GM04503 (cell line): ENCODE measurements around the gene PPP5C.
"Not testable (repeated sequence)": the region's sequence is repeated elsewhere in the genome, so short reads cannot be mapped to it uniquely, and the experiment has no call there.

ENCODE experiments used
- DNase-seq: peaks from one replicate; pipeline ENCODE4 v3.0.0-alpha.2; 2012; ENCODE audit warnings: low read depth

The PPP5C gene

DNA sequence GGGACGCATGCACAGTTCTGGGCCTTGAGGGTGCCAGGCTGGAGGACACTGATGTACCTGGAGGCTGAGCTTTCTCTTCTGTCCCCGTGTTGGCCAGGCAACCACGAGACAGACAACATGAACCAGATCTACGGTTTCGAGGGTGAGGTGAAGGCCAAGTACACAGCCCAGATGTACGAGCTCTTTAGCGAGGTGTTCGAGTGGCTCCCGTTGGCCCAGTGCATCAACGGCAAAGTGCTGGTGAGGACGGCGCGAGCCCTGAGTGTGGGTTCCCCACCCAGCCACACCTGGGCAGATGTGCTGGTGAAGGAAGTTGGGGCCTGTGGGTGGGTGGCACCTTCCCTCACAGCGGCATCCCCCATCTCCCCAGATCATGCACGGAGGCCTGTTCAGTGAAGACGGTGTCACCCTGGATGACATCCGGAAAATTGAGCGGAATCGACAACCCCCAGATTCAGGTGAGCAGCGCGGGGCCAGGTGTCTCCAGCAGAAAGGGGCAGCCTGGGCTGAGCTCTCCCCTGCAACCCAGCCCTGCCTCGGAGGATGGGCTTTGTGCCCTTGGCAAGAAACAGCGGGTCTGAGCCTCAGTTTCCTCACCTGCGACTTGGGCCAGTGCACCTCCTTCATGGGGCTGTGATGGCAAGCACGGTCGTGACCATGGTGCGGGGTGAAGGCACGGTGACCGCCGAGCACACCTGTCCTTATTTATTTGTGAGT, 40.3 kb downstream of the PPP5C start:
- DNase-seq, result no peak

DNA sequence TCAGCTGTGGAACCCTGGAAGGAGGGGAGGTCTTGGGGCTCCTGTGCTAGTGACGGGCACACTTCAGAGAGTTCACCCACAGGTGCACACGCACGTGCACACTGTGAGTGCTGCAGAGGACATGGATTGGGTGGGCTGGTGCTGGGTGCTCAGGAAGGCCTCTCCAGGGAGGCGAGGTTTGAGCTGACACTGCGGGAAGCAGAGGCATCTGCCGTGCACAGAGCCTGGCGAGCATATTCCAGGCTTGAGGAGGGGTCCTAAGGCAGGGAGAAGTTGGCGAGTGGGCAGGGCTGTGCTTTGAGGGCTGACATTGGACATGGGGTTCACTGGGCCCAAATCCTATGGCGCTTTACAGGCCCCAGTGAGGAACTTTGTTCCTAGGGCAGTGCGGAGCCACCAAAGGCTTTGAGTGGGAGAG, 40.8 kb downstream of the PPP5C start:
- no peak for DNase-seq

DNA sequence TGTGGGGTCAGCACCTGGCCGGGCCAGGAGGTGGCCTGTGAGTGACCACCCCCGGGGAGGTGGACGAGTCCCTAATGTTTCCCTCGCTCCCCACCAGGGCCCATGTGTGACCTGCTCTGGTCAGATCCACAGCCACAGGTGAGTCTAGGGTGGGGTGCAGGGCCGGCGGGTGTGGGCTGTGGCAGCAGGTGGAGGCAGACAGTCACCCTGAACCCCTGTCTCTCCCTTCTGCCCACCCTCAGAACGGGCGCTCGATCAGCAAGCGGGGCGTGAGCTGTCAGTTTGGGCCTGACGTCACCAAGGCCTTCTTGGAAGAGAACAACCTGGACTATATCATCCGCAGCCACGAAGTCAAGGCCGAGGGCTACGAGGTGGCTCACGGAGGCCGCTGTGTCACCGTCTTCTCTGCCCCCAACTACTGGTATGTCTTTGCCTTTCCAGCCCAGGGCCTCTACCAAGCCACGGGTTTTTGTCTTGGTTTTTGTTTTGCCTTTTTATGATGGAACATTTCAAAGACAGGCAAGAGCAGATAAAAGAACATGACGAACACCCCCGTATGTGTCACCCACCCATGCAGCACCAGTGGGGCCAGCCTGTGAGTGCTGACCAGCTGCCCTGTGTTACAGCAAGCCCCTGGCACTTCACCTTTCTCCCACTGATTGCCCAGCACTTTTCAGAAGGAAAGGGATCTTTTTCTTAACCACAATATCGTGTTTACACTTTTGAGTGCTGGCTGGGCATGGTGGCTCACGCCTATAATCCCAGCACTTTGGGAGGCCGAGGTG, 41.6 kb downstream of the PPP5C start:
- no peak for DNase-seq

DNA sequence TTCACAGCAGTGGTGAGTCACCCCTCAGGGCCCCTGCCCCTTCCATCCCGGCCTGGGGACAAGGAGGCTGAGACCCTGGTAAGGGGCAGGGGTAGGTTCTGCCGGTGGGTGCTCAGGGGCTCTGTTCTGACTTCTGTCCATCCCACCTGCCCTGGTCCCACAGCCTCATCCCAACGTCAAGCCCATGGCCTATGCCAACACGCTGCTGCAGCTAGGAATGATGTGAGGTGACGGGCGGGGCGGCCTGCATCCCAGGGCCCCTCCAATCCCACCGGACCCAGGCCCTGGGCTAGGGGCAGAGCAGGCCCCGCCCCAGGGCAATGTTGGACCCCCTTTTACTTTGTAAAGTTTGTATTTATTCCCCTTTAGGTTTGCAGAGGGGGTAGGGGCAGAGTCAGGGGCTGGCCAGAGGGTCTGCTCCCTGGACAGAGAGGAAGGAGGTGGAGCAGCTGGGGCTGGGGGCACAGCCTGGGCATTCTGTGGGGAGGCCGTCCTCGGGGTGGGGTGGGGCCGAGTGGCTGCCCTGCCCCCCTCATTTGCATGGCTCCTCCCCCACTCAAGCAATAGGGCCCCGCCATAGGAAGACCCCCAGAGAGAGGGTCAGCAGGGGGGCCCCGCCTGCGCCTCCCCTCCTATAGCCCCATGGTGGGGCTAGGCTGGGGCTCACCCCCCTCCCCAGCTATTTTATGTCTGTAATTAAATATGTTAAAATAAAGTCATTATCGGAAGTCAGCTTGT, 43.4 kb downstream of the PPP5C start:
- DNase-seq, result no peak

DNA sequence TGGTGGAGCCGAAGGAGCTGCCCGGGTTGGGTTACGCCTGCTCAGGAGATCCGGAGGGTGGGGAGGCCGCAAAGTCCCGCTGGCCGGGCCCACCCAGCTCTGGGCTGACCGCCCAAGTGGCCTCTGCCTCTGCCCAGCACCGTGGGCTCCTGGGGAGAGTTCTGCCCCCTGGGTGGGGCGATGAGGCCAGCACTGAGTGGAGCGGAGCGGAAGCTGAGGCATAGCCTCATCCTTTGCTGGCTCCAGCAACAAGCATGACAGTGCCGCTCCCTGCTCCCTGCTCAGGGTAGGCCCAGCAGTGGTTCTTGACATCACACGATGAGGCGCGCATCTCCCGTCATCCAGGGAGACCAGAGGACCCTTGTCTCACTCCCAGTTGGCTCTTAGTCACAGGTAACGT, 44.0 kb downstream of the PPP5C start:
- no peak for DNase-seq

DNA sequence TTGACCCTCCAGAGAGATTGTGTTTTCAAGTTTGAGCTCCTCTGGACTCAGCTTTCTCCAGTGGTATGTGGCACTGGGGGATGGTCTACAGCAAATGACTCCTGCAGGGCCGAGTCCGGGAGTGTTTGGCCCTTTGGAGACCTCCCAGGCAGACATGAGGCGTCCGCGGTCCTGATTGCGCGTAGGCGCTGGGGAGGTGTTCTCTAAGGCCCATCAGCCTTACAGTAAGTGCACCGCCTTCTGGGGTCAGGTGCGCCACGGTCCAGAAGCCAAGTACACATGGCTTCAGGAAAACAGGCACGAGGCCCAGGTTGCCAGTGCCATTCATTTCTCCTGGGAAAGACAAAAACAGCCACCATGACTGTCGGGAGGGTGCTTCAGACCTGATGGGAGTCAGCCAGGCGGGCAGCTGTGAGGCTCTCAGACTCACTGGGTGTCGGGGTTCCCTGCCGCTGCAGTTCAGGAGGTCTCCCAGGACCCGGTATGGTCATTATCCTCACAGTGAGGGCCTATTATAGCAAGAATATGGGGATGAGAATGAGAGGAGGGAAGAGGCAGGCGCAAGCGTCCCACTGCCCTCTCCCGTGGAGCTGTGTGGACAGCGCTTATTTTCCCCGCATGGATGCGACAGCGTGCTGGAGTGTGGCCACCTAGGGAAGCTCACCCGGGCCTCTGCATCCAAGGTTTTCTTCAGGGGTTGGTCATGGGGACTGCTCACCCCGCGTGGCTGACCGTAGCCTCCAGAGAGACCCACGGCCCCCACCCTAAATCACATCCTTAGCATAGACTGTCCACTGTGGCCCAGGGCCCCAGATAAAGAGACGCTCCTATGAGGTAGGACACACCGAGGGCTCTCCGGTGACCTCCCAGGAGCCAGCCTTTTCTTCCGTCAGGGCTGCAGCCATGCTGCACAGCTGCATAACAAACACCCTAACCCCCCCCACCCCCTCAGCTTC, 44.7 kb downstream of the PPP5C start:
- no peak for DNase-seq

DNA sequence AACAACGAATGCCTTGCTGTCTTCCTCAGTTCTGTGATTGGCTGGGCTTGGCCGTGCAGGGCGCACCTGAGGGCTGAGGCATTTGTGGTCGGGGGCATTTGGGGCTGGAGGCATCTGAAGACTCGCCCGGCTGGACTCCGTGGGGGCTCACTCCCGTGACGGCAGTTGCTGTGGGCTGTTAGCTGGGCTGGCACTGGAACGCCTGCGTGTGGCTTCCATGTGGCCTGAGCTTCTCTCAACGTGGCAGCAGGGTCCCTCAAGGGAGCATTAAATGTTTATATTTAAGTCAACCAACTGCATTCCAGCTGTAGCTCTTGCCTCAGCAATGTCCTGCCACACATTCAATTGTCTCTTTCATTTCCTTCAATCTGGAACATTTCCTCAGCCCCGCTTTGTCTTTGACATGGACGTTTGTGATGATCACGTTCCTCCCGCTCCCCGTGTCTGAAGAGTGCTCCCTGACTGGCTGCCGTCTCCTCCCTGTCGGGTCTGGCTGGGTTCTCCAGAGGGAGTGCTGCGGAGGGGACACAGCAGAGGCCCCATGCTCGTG, 45.4 kb downstream of the PPP5C start:
- DNase-seq, result peak; percentile 49

DNA sequence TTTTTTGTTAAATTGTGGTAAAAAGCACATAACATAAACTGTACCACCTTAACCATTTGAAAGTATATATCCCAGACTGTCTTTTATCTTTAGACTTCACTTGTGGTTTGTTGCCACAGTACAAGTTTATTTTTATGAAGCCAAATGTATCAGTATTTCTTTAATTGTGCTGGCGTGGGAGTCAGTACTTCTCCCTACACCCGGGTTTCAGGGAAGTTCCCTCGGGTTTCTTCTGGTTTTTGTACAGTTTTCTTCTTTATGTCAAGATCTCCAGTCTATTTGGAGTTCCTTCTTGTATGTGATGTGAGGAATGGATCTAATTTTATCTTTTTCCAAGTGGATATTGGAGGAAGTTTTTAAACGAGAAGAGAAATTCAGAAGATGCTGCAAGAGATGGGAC, 46.0 kb downstream of the PPP5C start:
- no peak for DNase-seq

DNA sequence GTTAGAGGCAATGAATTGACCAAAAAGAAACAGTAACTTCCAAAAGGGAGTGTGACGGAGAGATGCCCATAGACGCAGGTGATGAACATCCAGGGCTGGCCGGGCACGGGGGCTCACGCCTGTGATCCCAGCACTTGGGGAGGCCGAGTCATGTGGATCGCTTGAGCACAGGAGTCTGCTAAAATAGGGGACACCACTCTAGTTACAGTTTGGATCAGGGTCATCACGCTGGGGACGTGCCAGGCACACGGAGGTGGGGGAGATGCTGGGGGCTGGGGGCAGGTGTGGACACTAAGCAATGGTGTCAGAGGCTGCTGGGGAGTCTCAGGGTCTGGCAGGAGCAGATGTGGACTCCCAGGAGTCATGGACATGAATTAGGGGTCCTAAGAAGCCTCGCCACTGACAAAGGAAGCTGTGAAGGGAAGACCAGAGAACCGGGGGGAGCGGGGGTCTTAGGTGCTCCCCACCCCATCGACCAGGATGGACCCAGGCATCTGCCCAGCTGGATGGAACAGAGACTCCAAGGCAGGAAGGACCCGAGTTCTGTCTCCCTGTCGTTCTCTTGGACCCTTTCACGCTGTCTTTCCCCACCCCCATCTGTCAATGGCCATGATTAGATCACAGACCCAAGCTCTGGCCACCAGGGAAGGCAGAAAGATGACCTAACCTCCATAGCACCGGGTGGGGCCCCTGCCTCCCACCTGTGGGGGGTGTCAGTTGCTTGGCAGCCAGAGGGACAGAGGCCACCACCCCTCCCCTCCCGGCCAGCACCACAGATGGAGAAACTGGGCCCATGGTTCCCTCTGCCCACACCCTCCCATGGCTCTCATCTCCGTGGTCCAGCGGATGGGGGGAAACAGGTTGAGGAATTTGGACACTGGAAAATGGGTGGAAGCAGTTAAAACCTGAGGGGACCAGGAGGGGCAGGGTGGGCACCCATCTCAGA, 46.8 kb downstream of the PPP5C start:
- DNase-seq, result no peak

DNA sequence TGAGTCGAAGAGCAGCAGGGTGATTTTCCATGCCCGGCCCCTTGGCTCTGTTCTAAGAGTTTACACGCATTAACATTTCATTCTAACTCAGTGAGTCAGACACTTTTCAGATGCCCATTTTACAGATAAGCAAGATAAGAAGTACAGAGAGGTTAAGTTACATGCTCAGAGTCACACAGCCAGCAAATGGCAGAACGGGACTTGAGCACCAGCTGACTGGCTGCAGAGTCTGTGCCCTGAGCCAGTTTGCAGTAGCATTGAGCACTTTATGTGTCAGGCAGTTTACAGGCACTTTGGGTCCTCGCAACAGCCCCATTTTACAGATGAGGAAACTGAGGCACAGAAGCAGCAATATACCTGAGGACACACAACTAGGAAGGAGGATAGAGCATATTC, 47.5 kb downstream of the PPP5C start:
- no peak for DNase-seq

DNA sequence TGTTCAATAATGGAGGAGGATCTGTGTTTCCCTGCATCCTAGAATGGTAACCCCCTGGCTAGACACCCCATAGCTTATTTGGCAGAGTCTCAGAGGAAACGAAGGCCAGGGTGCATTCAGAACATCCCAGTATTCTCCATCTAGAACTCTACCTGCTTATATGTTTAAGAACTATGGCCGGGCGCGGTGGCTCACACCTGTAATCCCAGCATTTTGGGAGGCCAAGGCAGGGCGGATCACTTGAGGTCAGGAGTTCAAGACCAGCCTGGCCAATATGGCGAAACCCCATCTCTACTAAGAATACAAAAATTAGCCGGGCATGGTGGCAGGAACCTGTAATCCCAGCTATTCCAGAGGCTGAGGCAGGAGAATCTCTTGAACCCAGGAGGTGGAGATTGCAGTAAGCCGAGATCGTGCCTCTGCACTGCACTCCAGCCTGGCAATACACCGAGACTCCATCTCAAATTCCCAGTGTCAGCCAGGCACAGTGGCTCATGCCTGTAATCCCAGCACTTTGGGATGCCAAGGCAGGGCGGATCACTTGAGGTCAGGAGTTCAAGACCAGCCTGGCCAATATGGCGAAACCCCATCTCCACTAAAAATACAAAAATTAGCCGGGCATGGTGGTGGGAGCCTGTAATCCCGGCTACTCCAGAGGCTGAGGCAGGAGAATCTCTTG, 51.1 kb downstream of the PPP5C start:
- DNase-seq, result not testable (repeated sequence)

DNA sequence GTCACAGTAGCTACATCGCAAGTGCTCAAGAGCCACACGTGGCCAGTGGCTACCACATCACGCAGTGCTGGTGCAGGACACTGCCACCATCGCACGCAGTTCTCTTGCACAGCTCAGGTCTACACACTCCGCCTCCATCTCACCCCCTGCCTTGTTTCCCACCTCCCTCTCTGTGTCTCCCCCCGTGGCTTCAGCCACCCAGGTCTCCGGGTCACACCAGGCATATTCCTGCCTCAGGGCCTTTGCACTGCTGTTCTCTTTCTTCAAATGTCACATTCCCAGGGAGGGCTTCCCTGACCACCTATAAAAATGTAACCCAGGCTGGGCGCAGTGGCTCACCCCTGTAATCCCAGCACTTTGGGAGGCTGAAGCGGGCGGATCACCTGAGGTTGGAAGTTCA, 55.8 kb downstream of the PPP5C start:
- no peak for DNase-seq

DNA sequence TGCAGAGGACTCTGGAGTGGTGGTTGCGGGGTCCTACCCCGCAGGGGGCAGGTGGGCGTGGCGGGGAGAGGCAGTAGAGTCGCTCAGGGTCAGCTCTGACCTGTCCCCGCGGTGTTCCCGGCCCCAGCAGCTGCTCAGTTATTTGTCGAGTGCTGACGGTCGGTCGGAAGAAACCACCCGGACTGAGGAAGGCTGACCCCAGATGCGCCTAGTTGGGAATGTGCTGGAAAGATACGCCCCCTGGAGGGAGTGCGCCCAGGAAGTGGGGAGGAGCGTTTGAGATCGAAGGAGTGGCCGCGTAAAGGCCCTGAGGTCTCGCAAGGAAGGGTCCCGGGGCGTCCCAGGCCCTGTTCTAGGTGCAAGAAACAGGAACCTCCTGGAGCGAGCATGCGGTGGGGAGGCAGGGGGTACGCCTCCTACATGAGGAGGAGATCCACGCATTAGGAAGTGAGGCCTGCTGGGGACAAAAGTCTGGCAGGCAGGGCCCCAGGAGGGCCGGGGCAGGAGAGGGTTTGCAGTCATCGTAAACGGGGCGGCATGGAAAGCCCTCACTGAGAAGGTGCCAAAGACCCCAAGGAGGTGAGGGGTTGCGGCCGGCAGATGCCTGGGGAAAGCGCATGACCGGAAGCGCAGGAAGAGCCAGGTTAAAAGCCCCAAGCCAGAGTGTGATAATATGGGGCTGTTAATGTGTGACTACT, 57.3 kb downstream of the PPP5C start:
- no peak for DNase-seq

DNA sequence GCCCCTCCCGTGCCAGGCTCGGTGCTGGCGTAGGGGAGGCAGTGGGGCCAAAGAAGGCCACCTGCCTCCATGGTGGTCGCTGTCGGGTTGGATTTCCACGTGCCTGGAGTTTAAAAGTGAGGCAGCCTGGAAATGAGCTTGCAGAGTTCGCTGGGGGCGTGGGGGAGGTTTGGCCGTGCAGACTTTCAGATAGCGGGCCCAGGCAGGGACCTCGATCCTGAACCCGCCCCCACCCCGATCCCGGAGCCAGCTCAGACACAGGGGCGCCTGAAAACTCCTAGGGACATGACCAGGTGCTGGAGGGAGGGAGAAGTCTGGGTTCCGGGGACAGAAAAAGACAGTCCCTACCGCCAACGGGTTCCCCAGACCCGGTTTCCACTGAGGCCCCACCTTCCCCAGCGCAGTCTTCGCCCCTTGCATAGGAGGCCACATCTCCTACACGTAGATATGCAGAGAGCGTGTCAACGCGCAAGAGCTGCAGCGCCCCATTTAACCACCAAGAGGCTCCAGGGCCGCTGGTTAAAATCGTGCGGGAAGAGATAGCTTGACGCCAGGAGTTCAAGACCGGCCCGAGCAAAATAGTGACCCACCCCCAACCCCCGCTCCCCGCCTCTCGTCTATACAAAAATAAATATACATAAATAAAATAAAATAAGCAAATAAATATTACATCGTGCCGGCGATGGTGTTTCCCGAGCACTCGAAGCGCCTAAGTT, 58.0 kb downstream of the PPP5C start:
- DNase-seq, result no peak

DNA sequence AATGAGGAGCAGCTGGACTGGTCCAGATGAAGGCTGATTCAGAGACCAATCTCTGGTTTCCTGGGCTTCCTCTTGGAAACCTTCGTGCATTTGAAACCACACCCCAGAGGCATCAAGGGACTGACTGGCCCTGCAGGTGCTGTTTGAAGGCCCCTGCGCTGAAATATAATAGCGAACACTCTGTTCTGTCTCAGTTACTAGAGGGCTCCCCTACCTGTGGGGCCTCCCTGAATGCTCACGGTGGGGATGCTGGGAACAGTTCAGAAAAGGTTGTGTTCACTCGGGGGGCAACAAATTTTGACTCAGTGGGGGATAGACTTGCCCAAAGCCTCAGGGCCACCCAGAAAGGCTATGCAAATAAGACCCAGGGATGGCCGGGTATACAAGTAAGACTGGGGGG, 60.1 kb downstream of the PPP5C start:
- no peak for DNase-seq

DNA sequence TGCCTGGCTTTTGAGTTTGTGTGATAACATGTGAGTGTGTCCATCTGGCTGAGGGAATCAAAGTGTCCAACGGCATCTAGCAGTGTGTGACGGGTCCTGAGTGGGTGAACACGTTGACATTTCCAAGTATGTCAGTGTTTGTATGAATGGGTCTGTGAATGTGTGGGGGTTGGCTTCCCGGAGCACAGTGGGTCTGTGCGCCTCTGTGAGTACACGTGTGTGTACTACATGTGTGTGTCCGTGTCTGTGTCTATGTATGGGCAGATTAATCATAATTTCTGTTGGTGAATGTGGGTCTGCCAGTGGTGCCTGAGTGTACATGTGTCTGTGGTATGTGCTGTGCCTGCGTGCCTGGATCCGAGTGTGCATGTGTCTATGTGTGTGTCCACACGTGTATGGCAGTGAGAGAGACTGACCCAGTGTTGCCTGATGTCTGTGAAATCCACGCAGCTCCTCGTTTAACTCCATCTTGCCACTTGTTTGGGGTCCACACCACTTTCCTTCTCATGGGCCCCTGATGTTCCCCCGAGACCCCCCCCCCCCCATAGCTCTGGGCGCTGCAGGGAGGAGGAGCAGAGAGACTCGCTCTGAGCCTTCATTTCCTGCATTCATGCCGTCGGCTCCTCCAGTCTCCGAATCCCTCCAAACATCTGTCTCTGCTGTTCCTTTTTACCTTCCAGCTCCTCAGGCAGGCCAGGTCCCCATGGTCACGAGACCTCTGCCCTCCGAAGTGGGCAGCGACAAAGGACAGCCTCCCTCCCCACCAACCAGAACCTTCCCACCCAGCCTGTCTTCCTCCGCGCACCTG, 61.2 kb downstream of the PPP5C start:
- DNase-seq, result no peak

DNA sequence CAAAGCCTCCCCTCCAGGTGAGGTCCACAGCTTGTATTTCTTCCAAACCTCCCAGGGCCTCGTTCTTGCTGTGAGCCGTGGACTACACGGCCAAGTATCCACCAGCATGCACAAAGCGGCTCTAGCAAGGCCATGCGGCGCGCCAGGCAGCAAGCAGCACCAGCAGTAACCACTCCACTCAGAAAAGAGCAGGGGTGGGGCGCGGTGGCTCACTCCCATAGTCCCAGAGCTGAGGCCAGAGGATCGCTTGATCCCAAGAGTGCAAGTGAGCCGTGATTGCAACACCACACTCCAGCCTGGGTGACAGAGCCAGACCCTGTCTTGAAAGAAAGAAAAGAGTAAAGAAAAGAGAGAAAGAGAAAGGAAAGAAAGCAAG, 61.8 kb downstream of the PPP5C start:
- DNase-seq, result no peak

DNA sequence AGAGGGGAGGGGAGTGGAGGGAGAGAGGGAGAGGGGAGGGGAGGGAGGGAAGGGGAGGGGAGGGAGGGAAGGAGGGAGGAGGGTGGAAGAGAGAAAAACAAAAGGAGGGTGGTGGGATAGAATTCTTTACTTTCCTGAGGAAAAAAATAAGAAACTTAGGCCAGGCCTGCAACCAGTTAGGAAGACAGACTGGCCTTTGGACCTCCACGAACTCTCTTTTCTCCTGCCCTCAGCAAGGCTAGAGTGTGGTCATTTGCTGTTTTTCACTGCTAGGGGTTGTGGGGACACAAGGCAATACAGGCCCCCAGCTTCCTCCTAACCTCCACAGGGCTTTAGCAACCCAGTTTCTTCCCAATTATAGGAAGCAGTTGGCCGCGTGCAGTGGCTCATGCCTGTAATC, 62.3 kb downstream of the PPP5C start:
- DNase-seq, result no peak
